Vagina (tissue), 2 donors: ENCODE data around the gene HOXB4. TPM values are rescaled to one million over a fixed set of nuclear protein-coding genes. Genes with fewer than 3 reads are reported as not detected.

Experiments used
- DNase-seq, 2 donors: peaks; one replicate each; pipeline ENCODE4 v3.0.0-alpha.2; 2017; ENCODE audit errors: extremely low spot score in 2 of 2
- H3K27ac ChIP-seq: fragments of 200-600 bp; sonication (generic); one replicate; pipeline ENCODE4 v1.5.1; 2019
- H3K27me3 ChIP-seq: fragments of 200-600 bp; sonication (generic); one replicate; pipeline ENCODE4 v1.5.1; 2019
- H3K36me3 ChIP-seq, 2 donors: fragments of 200-600 bp; sonication (generic); one replicate each; pipeline ENCODE4 v1.5.1; 2017 to 2019
- H3K4me1 ChIP-seq: fragments of 200-600 bp; sonication (generic); one replicate; pipeline ENCODE4 v1.5.1; 2019
- H3K4me3 ChIP-seq, 2 donors: fragments of 200-600 bp; sonication (generic); 1 replicate in 1 of 2; 2 replicates in 1 of 2; pipeline ENCODE4 v1.5.1; 2016 to 2019
- H3K9me3 ChIP-seq: fragments of 200-600 bp; sonication (generic); one replicate; pipeline ENCODE4 v1.5.1; 2019
- POLR2A ChIP-seq, 2 donors: fragments of 450-650 bp; IDR thresholded peaks; one replicate each; pipeline ENCODE4 v1.6.1; 2017; ENCODE audit warnings: antibody characterized with exemption in 2 of 2, mild to moderate bottlenecking in 2 of 2, moderate library complexity in 2 of 2
- POLR2AphosphoS5 ChIP-seq, 2 donors: sonication (generic); formaldehyde crosslinking; IDR thresholded peaks; one replicate each; pipeline ENCODE4 v1.9.0; 2017; ENCODE audit warnings: antibody characterized with exemption in 2 of 2, mild to moderate bottlenecking in 2 of 2, low read depth in 1 of 2; ENCODE audit not compliant: insufficient read depth in 1 of 2
- intact Hi-C: fragments of 100-400 bp; cut with DNase I; formaldehyde crosslinking; loops from one replicate; pipeline ENCODE4 v1.15.1; 2023
- total RNA-seq: library from RNA; depleted of rRNA; stranded (reverse); fragments of >200 nt; gene quantifications from one replicate; pipeline ENCODE4 v1.2.3, GENCODE V29; 2016
- TF ChIP-seq, protein P1 (sequence below), 3 experiments: fragments of 450-650 bp in 2 of 3; fragments of 200-600 bp in 1 of 3; sonication (generic) in 1 of 3; IDR thresholded peaks; one replicate each; pipeline ENCODE4 v1.5.1; 2017 to 2019; ENCODE audit warnings: antibody characterized with exemption in 3 of 3, mild to moderate bottlenecking in 2 of 3, moderate library complexity in 2 of 3

Gene HOXB4
- total RNA-seq, 1 donor from 2014 or later = 1.5 TPM

DNA sequence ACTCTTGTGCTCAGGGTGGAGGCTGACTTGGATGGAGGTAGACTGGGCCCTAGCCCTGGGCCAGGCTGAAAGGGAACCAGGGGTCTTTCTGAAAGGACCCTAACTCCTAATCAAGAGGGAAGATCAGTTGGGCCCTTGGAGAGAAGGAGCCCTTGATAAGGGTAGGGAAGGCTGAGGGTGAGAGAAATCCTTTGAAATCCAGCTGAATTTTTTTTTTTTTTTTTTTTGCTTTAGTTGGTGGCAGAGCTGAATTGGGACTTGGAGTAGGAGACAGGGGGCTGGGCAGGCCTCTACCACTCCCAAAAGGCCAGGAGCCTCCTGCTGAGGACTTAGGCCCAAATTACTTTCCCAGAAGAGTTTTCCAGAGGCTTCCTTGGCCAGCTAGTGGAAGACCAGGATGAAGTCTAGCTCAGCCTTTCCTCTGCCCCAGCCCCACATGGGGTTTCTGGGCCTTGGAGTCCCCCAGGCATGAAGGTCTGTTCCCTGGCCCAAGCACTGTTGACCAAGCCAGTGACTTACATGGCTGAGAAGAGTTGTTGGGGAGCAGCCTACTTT lies 12.5 kb upstream of the HOXB4 start:
- Histone ChIP-seq H3K27me3 (peaks cover 6% of the 10 kb centered on the region), H3K9me3 (no peaks in the 10 kb centered on the region), H3K36me3 (no peaks in the 10 kb centered on the region), H3K27ac (no peak overlapping the region), H3K4me3 (no peak overlapping the region), H3K4me1 (peaks cover 18% of the 10 kb centered on the region)
- intact Hi-C loops = loop anchor here (10.0 kb wide), 1 partner anchor 566 kb away; no protein-coding TSS in a partner anchor
- no peak for DNase-seq
- TF ChIP-seq POLR2A (IDR thresholded peaks at IDR 0.05) = no peak
- TF ChIP-seq POLR2AphosphoS5 (IDR thresholded peaks at IDR 0.05; ENCODE audit: insufficient read depth in 1 of 2, low read depth in 1 of 2) = no peak
- TF ChIP-seq, protein P1, sequence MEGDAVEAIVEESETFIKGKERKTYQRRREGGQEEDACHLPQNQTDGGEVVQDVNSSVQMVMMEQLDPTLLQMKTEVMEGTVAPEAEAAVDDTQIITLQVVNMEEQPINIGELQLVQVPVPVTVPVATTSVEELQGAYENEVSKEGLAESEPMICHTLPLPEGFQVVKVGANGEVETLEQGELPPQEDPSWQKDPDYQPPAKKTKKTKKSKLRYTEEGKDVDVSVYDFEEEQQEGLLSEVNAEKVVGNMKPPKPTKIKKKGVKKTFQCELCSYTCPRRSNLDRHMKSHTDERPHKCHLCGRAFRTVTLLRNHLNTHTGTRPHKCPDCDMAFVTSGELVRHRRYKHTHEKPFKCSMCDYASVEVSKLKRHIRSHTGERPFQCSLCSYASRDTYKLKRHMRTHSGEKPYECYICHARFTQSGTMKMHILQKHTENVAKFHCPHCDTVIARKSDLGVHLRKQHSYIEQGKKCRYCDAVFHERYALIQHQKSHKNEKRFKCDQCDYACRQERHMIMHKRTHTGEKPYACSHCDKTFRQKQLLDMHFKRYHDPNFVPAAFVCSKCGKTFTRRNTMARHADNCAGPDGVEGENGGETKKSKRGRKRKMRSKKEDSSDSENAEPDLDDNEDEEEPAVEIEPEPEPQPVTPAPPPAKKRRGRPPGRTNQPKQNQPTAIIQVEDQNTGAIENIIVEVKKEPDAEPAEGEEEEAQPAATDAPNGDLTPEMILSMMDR (IDR thresholded peaks at IDR 0.05) = no peak

DNA sequence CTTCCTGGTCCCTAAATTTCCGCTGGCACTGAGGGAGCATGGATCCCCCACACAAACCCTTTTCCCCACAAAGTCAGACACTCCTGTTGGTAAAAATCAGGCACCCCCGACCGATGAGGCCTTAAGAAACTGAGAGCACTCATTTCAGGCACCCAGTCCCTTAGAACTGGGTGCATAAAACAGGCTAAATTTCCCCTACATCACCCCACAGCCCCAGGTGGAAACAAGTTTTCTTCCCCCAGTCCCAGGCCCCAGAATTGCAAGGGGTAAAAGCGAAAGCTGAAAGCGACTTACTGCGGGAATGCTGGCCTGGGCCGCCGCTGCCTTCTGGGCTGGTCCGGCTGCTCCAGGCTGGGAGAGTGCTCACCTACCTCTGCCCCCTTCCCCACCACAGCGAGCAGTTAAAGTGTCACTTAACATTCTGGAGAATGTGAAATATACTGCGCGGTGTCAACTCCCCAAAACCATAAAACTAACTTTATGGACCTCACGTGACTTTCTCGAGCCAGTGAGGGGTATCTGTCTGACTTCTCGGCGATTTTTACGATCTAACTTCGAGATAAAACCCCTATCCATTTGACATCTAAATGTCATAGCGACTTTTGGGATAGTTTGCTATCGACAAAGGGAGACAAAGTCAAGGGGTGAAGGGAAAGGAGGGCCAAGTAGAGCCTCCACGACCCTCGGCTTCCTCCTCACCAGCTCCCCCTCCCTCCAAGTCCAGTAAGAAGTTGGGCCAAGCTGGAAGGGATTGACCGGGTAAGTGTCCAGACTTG lies 11.9 kb upstream of the HOXB4 start, which contains the start of gene HOXB3:
TSS of gene HOXB3 (minus strand) at position 411 of the 776 bp plus-strand sequence. CDS start 37,767 bp downstream, outside the sequence.
- Histone ChIP-seq H3K9me3 (no peaks in the 10 kb centered on the region), H3K36me3 (no peaks in the 10 kb centered on the region), H3K27me3 (peaks cover 6% of the 10 kb centered on the region), H3K27ac (no peak within 1 kb of the TSS), H3K4me3 (peak within 1 kb of the TSS in 1 of 2 donors; percentile 8), H3K4me1 (peaks cover 21% of the 10 kb centered on the region)
- TF ChIP-seq, protein P1 (IDR thresholded peaks at IDR 0.05) = no peak
- TF ChIP-seq POLR2AphosphoS5 (IDR thresholded peaks at IDR 0.05; ENCODE audit: insufficient read depth in 1 of 2, low read depth in 1 of 2) (no peak), POLR2A (IDR thresholded peaks at IDR 0.05) (no peak)
- DNase-seq = no peak
- intact Hi-C loops = loop anchor here (10.0 kb wide), 1 partner anchor 565 kb away; no protein-coding TSS in a partner anchor

DNA sequence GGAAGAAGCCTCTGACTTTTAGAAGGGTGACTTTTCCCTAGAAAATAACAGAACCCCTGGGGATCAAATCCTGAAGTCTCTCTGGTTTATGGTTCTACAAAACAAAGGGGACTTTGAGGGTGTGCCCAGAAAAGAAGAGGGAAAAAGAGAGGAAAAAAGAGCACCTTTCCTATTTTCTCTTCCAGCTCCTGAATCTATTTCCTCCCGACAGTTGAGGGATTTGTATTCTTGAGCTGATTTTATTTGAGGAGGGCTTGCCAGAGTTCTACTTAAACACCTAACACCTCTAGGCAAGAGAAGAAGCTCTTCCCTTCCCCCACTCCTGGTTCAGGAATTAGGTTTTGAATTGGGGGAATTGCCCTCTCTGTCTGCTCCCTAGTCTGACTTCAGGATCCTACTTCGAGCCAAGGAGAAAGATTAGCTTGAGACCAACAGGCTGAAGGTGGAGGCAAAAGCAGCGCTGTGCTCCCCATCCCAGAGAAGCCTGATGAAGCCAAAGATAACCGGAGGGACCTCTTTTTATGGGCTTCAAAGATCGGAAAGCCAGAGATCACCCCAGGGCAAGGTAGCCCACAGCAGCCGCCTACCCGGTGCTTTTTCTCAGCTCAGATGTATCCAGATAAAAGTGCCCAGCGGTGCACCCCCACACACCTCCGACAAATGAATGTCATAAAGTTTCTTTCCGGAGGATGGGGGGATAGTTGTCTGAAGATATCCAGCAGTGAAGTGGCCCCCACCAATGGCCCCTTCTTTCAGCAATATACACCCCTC lies 11.1 kb upstream of the HOXB4 start:
- Histone ChIP-seq H3K36me3 (no peaks in the 10 kb centered on the region), H3K27me3 (peaks cover 6% of the 10 kb centered on the region), H3K4me1 (peaks cover 26% of the 10 kb centered on the region), H3K9me3 (no peaks in the 10 kb centered on the region), H3K4me3 (peak overlapping the region in 1 of 2 donors; percentile 8), H3K27ac (no peak overlapping the region)
- intact Hi-C loops = no loop called here
- TF ChIP-seq, protein P1 (IDR thresholded peaks at IDR 0.05) = no peak
- TF ChIP-seq POLR2A (IDR thresholded peaks at IDR 0.05) (no peak), POLR2AphosphoS5 (IDR thresholded peaks at IDR 0.05; ENCODE audit: insufficient read depth in 1 of 2, low read depth in 1 of 2) (no peak)
- DNase-seq = no peak

- Histone ChIP-seq H3K27ac (peak overlapping the region; percentile 8), H3K4me3 (no peak overlapping the region), H3K9me3 (no peaks in the 10 kb centered on the region), H3K27me3 (peaks cover 6% of the 10 kb centered on the region), H3K36me3 (no peaks in the 10 kb centered on the region), H3K4me1 (peaks cover 25% of the 10 kb centered on the region)
- TF ChIP-seq POLR2AphosphoS5 (IDR thresholded peaks at IDR 0.05; ENCODE audit: insufficient read depth in 1 of 2, low read depth in 1 of 2) (no peak), POLR2A (IDR thresholded peaks at IDR 0.05) (no peak)
- TF ChIP-seq, protein P1 (IDR thresholded peaks at IDR 0.05) = no peak
- DNase-seq = no peak
- intact Hi-C loops = no loop called here
Measured at GRCh38 chr17:48588528-48588927, 10.4 kb upstream of the HOXB4 start.
